ENCODE measurements around the gene TACC2.

The TACC2 gene

GRCh38 chr10:122173766-122174435 is 184.9 kb downstream of the TACC2 start:
- DNase-seq: no peak

- DNase-seq: no peak
These were observed 187.6 kb downstream of the TACC2 start for GRCh38 chr10:122176232-122177213.

GRCh38 chr10:122178655-122179054 is 189.7 kb downstream of the TACC2 start:
- DNase-seq: no peak

- no peak for DNase-seq
These were observed 192.2 kb downstream of the TACC2 start for GRCh38 chr10:122181041-122181732.

DNA sequence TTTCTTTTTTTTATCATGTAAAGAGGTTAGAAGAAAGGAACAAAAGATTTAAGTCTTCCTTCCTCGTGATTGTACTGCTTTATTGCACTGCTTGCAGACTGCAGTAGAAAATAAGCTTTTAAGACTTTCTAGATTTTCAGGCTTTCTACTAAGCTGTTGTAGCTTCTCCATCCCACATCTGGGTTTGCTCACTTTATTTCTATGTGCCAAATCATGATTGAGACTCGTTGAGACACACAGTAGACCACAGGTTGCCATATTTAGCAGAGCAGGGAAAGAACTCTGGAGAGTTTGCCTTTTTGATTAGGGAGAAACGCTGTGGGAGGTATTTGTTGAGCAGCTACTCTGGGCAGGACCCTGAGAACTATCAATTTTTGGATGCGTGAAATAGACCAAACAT is 192.9 kb downstream of the TACC2 start:
- DNase-seq: no peak

GRCh38 chr10:122182308-122182707 is 193.3 kb downstream of the TACC2 start:
- no peak for DNase-seq

GRCh38 chr10:122184254-122184653 is 195.3 kb downstream of the TACC2 start:
- DNase-seq: no peak

- no peak for DNase-seq
These were observed 196.7 kb downstream of the TACC2 start for GRCh38 chr10:122185643-122186042.

DNA sequence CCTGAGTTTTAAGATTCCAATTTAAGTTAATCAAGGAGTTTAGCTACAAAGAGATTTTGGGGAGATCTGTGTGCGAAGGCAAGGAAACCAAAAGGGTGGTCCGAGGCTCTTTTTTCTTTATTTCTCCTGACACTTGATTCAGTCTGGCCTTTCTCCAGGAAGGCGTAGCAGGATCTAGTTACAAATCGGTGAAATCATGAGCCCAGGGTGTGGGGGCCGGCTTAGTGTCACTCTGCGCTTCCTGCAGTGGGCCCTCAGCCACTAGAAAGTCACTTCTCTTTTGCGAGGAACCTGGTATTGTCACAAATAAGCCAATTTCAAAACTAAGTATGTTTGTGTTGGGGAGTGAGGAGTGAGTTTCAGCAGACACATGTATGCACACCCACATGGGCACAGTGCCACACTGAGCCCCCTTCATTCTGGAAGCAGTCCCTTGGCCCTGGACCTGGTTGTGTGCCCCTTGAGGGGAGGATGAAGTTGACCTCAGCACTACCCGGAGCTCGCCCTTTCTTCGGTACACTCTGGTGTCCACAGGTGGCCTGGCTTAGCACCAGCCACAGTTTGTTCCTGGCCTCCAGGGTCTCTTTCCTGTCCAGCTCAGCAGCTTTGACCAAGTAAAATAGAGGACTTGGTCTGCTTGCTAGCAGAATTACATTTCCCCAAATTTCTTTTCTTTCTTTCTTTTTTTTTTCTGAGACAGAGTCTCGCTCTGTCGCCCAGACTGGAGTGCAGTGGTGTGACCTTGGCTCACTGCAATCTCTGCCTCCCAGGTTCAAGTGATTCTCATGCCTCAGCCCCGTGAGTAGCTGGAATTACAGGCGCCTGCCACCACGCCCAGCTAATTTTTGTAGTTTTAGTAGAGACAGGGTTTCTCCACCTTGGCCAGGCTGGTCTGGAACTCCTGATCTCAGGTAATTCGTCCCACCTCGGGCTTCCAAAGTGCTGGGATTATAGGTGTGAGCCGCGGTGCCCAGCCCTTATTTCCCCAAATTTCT is 198.2 kb downstream of the TACC2 start:
- DNase-seq: no peak

DNA sequence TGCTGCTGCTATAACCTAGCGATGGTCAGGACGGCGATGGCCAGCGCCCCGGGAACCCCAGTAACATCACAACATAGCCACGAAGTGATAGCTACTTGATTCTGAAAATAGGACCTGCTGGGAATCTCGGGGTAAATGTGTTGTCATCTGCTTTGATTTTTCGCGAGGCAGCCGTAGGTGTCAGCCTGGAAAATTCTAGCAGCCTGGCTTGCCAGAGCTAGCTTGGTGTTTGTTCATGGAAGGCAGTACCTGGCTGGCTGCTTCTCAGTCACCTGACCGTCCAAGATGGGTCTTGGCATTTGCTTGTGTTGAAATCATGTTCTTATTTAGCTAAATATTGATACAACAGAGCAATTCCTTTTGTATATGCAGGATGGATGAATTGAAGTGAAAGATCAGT is 199.7 kb downstream of the TACC2 start:
- no peak for DNase-seq

- no peak for DNase-seq
These were observed 200.2 kb downstream of the TACC2 start for GRCh38 chr10:122189185-122189584.

DNA sequence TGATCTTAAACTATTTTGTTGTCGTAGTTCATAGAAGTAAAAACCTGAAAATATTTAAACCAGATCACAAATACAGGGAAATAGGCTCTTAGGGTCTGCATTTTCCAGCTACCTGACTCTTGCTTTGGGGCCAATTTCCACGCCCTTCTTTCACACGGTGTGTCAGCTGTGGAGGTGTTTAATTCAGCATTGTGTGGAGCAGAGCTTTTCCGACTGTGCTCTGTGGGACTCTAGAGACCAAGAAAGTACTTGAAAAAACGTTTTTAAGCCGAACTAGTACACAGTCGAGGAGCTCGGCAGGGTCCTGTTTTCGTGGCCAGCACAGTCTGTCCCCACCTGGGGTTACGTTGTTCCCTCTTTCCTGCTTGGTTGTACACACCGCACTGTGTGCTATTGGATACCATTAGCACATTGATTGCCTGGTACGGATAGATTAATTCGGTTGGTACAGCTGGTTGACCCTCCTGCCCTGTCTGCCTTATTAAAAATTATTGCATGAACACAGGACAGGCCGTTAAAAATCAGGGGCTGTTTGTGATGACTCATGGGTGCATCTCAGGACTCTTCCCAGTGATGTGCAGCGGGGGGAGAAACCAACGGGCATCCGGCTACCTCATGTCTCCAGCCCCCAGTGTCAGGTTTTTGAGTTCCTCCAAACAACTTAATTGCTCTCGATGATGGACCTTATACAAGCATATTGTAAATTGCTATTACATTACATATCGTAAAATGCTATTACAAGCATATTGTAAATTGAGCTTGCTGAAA is 201.4 kb downstream of the TACC2 start:
- no peak for DNase-seq

- DNase-seq: no peak
These were observed 203.1 kb downstream of the TACC2 start for GRCh38 chr10:122191936-122192541.

DNA sequence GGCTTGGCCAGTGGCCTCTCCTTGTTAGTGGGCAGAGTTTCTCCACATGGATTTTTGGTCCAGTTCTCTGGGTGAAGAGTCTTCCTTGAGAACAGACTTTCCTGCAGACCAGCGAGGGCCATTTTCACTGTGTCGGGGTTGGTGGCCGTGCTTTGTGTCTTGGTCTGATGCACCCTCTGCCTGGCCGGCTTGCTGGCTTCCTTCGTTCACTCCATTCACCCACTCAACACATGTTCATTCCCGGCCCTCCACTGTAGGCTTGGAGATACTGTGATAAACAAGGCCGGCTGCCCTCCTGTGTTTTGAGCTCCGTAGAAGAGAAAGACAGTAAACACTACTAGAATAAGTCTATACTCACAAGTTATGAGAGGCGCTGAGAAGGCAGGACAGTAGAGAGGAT is 205.3 kb downstream of the TACC2 start:
- no peak for DNase-seq

- no peak for DNase-seq
These were observed 207.3 kb downstream of the TACC2 start for GRCh38 chr10:122196218-122196617.

GRCh38 chr10:122197611-122198222 is 208.8 kb downstream of the TACC2 start:
- no peak for DNase-seq

DNA sequence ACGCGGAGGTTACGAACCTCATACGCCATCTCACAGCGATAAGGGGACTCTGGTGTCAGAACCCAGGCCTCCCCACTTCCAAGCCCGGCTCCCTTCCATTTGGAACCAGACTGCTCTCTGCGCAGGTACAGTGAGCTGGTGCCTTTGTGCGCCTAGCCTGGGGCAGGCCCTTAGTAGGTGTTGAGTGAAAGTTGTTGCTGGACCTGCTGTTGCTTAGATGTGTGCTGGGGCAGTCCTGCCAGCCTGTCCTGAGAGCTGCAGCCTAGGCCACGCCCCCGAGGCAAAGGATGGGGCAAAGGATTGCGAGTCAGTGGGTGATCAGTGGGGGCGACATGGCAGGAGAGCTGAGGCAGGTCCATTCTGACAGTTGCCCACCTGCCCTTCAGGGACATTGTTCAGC is 209.7 kb downstream of the TACC2 start:
- no peak for DNase-seq

DNA sequence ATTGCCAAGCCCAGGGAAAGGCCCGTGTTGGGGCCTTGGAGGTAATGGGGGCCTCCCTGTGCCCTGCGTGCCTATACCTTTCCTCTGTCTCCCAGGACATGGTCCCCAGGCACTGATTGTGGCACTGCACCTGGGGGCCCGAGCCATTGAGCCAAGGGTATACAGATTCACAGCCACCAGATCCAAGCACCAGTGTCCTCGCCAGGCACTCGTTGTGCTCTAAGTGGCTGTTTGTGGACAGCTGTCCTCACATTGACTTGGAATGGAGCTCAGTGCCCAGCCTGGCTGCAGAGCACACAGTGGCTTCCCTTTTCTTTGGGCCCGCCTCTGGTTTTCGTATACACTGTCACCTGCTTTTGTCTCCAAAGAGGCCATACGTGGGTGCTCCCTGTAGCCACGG is 210.1 kb downstream of the TACC2 start:
- no peak for DNase-seq

DNA sequence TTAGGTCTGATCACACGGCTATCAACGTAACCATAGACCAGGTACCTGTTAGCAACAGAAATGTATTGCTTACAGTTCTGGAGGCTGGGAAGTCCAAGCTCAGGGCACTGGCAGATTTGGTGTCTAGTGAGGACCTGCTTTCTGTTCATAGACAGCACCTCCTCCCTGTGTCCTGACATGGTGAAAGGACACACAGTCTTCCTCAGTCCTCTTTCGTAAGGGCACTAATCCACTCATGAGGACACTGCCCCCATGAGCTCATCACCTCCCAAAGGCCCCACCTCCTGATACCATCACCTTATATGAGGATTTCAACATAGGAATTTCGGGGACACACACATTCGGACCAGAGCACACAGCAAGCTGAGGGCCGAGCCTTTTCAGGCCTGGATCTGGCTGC is 210.7 kb downstream of the TACC2 start:
- no peak for DNase-seq

GRCh38 chr10:122201401-122201800 is 212.4 kb downstream of the TACC2 start:
- no peak for DNase-seq
